MCF 10A (cell line): Measurements from ENCODE around the gene PANK1. TPM values are rescaled to one million over a fixed set of nuclear protein-coding genes. Genes with fewer than 3 reads are reported as not detected.

Experiments
- BruUV-seq: library from RNA; stranded (reverse); fragments of 400-500 nt; replicated peaks from 2 replicates; lab custom pipeline; 2021; lab: Mats Ljungman, UMichigan
- CTCF ChIA-PET: fragments of 300-600 bp; sonication (Branson Sonifier 250); formaldehyde crosslinking; extraction: SDS; loops from one replicate; lab custom pipeline; 2021; ENCODE audit warnings: antibody characterized with exemption, inconsistent platforms; lab: Yijun Ruan, JAX
- POLR2A ChIA-PET: fragments of 300-600, 350-650 bp; sonication (Branson Sonifier 250); formaldehyde crosslinking; extraction: SDS; loops from one replicate; lab custom pipeline; 2020; ENCODE audit warnings: antibody characterized with exemption, inconsistent platforms; lab: Yijun Ruan, JAX
- DNase-seq: peaks from one replicate; pipeline ENCODE4 v3.0.0-alpha.2; 2018; ENCODE audit not compliant: unreplicated experiment
- H3K27ac Mint-ChIP-seq: one replicate; pipeline ENCODE4 v1.8.0; 2022; ENCODE audit warnings: mild to moderate bottlenecking, low read depth, mixed read lengths; ENCODE audit not compliant: unreplicated experiment
- H3K27me3 Mint-ChIP-seq: one replicate; pipeline ENCODE4 v1.8.0; 2022; ENCODE audit warnings: mixed read lengths; ENCODE audit not compliant: insufficient read depth, unreplicated experiment
- H3K36me3 Mint-ChIP-seq: one replicate; pipeline ENCODE4 v1.8.0; 2022; ENCODE audit warnings: mild to moderate bottlenecking, moderate library complexity, mixed read lengths; ENCODE audit not compliant: insufficient read depth, unreplicated experiment
- H3K4me1 Mint-ChIP-seq: one replicate; pipeline ENCODE4 v1.8.0; 2022; ENCODE audit warnings: mixed read lengths; ENCODE audit not compliant: insufficient read depth, unreplicated experiment
- H3K4me3 Mint-ChIP-seq: one replicate; pipeline ENCODE4 v1.8.0; 2022; ENCODE audit warnings: mild to moderate bottlenecking, moderate library complexity, mixed read lengths; ENCODE audit not compliant: unreplicated experiment
- H3K9me3 Mint-ChIP-seq: one replicate; pipeline ENCODE4 v1.8.0; 2022; ENCODE audit warnings: mixed read lengths; ENCODE audit not compliant: unreplicated experiment
- intact Hi-C: fragments of 100-400 bp; cut with micrococcal nuclease; formaldehyde crosslinking; loops from 2 replicates; pipeline ENCODE4 v1.14.1; 2022
- total RNA-seq: library from RNA; stranded (reverse); gene quantifications from 2 replicates; pipeline ENCODE4 v1.2.3, GENCODE V29; 2022
- TF ChIP-seq, protein P1 (sequence below): fragments of 200-600 bp; IDR thresholded peaks from one replicate; pipeline ENCODE4 v1.8.0; 2022; ENCODE audit warnings: antibody characterized with exemption, mild to moderate bottlenecking; ENCODE audit not compliant: unreplicated experiment

The PANK1 gene
- total RNA-seq, 1 experiment from 2014 or later = 4.7 TPM

DNA sequence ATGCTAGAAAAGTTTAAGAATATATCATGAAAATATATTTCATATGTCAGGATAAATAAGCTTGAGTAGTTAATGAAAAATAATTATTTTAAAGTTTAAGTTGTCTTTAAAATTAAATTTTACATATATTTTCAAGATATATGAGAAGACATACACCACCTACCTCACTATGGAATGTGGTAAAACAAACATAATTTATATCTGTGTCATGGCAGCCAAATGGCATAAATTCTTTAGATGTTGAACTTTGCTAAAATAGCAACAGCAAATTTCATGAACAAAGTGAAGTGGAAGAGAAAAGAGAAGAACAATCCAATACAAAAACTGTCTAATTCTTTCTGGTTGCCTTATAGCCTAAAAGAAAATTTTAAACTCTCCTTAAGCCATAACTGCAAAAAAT, 70.0 kb downstream of the PANK1 start:
- BruUV-seq = no TSS peak
- H3K4me1 Mint-ChIP-seq = no peaks in the 10 kb centered on the region
- intact Hi-C loops = no loop called here
- ChIA-PET POLR2A (interaction anchor here (0.6 to 1.0 kb wide), 3 partner anchors 8 to 13 kb away, joined by 3 read pairs; no protein-coding TSS in a partner anchor), CTCF (no interaction called here)
- TF ChIP-seq, protein P1, sequence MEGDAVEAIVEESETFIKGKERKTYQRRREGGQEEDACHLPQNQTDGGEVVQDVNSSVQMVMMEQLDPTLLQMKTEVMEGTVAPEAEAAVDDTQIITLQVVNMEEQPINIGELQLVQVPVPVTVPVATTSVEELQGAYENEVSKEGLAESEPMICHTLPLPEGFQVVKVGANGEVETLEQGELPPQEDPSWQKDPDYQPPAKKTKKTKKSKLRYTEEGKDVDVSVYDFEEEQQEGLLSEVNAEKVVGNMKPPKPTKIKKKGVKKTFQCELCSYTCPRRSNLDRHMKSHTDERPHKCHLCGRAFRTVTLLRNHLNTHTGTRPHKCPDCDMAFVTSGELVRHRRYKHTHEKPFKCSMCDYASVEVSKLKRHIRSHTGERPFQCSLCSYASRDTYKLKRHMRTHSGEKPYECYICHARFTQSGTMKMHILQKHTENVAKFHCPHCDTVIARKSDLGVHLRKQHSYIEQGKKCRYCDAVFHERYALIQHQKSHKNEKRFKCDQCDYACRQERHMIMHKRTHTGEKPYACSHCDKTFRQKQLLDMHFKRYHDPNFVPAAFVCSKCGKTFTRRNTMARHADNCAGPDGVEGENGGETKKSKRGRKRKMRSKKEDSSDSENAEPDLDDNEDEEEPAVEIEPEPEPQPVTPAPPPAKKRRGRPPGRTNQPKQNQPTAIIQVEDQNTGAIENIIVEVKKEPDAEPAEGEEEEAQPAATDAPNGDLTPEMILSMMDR = no peak
- DNase-seq = no peak
- no peak overlapping the region for H3K4me3 Mint-ChIP-seq
- H3K36me3 Mint-ChIP-seq = no peaks in the 10 kb centered on the region
- no peak overlapping the region for H3K27ac Mint-ChIP-seq
- H3K9me3 Mint-ChIP-seq = peaks cover 7% of the 10 kb centered on the region
- H3K27me3 Mint-ChIP-seq = no peaks in the 10 kb centered on the region

DNA sequence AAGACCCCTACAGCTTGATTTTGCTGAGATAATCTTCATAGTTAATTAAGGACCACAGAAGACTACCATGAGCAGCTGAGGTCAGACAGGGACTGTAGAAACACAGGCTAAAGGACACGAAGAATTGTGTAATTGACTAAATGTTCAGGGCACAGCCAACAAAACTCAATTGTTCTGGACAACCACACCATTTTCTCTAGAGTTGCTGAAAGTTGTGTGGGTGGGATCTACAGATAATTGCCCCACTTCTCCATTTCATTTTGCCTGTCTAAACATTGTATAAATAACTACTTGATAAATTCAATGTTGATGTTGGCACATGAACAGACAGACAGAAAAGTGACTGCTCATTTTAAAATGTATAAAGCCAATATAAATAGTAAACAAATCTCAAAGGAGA, 70.7 kb downstream of the PANK1 start:
- intact Hi-C loops = no loop called here
- ChIA-PET CTCF (no interaction called here), POLR2A (interaction anchor here (1.0 kb wide), 2 partner anchors 9 to 14 kb away, joined by 3 read pairs; no protein-coding TSS in a partner anchor)
- H3K4me1 Mint-ChIP-seq = no peaks in the 10 kb centered on the region
- H3K36me3 Mint-ChIP-seq = no peaks in the 10 kb centered on the region
- H3K27ac Mint-ChIP-seq = no peak overlapping the region
- H3K9me3 Mint-ChIP-seq = peaks cover 7% of the 10 kb centered on the region
- DNase-seq = peak; percentile 31
- H3K27me3 Mint-ChIP-seq = no peaks in the 10 kb centered on the region
- TF ChIP-seq, protein P1 = no peak
- no peak overlapping the region for H3K4me3 Mint-ChIP-seq
- BruUV-seq = no TSS peak

DNA sequence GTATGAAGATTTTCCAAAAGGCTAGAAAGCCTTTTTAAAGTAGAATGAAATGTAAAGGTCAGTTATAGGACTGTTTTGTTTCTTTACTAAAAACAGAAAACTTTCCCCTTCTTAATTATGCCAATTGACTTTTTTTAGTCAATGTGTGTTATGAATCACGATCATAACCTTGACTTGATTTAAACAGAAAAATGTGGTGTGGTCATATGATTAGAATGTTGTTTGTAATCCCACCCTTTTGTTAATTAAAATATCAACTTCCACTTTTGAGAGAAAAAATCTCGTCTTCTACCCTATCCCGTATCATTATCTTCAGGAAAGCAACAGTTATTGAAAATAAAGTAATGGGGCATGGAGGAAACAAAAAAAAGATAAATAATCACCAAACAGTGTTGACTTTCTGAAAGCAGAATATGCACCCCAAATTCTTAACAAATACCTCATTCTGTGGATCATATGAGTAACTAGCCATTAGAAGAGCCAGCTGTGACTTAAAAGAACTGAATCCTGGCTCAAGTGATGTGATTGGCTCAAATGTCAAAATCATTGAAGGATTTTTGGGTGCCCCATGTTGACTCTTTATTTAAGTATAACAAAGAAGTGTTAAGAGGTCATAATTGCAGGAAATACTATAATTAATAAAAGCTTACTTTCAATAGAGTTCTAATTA, 77.3 kb downstream of the PANK1 start:
- Mint-ChIP-seq H3K27me3 (no peaks in the 10 kb centered on the region), H3K9me3 (no peaks in the 10 kb centered on the region), H3K27ac (no peak overlapping the region), H3K4me3 (no peak overlapping the region), H3K4me1 (peaks cover 6% of the 10 kb centered on the region), H3K36me3 (no peaks in the 10 kb centered on the region)
- ChIA-PET POLR2A (no interaction called here), CTCF (interaction anchor here (1.2 kb wide), 1 partner anchor 505 kb away, joined by 5 read pairs; no protein-coding TSS in a partner anchor)
- no peak for DNase-seq
- BruUV-seq = no TSS peak
- TF ChIP-seq, protein P1 = no peak
- intact Hi-C loops = no loop called here

DNA sequence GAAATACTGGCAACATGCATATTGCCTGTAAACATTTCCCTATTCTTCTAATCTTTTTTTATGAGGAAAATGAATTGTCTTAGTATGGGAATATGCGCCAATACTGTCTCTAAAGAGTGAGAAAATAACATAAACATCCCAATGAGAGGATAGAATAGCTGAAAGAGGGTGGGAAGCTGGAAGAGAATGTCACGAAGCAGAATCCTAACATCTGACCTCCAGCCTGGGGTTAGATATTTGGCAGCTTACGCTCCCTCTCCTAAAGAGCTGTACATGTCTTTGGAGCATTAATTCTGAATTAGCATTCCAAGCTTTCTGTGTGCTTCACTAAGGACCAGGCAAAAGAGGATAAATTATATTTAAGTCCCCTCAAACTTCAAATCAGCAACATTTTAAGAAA, 78.0 kb downstream of the PANK1 start:
- no TSS peak for BruUV-seq
- no peaks in the 10 kb centered on the region for H3K9me3 Mint-ChIP-seq
- no peaks in the 10 kb centered on the region for H3K36me3 Mint-ChIP-seq
- H3K27me3 Mint-ChIP-seq = no peaks in the 10 kb centered on the region
- ChIA-PET CTCF (interaction anchor here (1.2 kb wide), 1 partner anchor 504 kb away, joined by 5 read pairs; no protein-coding TSS in a partner anchor), POLR2A (no interaction called here)
- intact Hi-C loops = no loop called here
- H3K4me1 Mint-ChIP-seq = peaks cover 6% of the 10 kb centered on the region
- H3K4me3 Mint-ChIP-seq = no peak overlapping the region
- DNase-seq = no peak
- H3K27ac Mint-ChIP-seq = no peak overlapping the region
- TF ChIP-seq, protein P1 = no peak
